Mesothelial cell of epicardium (in vitro differentiated cells): ENCODE results near the gene GATB. TPM values are rescaled to one million over a fixed set of nuclear protein-coding genes. Genes with fewer than 3 reads are reported as not detected.

Experiments used
- DNase-seq, 2 experiments: peaks; one replicate each; pipeline ENCODE4 v3.0.0; 2021; ENCODE audit warnings: low spot score in 2 of 2; ENCODE audit not compliant: unreplicated experiment in 2 of 2
- H3K27ac Mint-ChIP-seq: 2 replicates; pipeline ENCODE4 v1.8.0; 2021; ENCODE audit warnings: mixed read lengths
- H3K27me3 Mint-ChIP-seq: 2 replicates; pipeline ENCODE4 v1.8.0; 2021; ENCODE audit warnings: low read depth, mixed read lengths
- H3K36me3 Mint-ChIP-seq: 2 replicates; pipeline ENCODE4 v1.8.0; 2021; ENCODE audit warnings: mixed read lengths
- H3K4me1 Mint-ChIP-seq: 2 replicates; pipeline ENCODE4 v1.8.0; 2021; ENCODE audit warnings: mixed read lengths
- H3K4me3 Mint-ChIP-seq: 2 replicates; pipeline ENCODE4 v1.8.0; 2021; ENCODE audit warnings: mild to moderate bottlenecking, moderate library complexity, mixed read lengths
- H3K9me3 Mint-ChIP-seq: 2 replicates; pipeline ENCODE4 v1.8.0; 2021; ENCODE audit warnings: mixed read lengths
- CTCF ChIP-seq: fragments of 200-600 bp; sonication (generic); IDR thresholded peaks from one replicate; pipeline ENCODE4 v1.5.0; 2021; ENCODE audit warnings: antibody characterized with exemption; ENCODE audit not compliant: unreplicated experiment
- total RNA-seq: library from RNA; stranded (reverse); gene quantifications from 3 replicates; pipeline ENCODE4 v1.2.1, GENCODE V29; 2021

The GATB gene
- total RNA-seq, 1 donor from 2014 or later: 24.5 TPM

GRCh38 chr4:151626751-151627150 lies 134.1 kb downstream of the GATB start:
- Mint-ChIP-seq H3K4me3 (no peak overlapping the region), H3K36me3 (no peaks in the 10 kb centered on the region), H3K27ac (no peak overlapping the region), H3K9me3 (no peaks in the 10 kb centered on the region), H3K4me1 (peaks cover 16% of the 10 kb centered on the region), H3K27me3 (no peaks in the 10 kb centered on the region)
- no peak for DNase-seq
- no peak for TF ChIP-seq CTCF

- Mint-ChIP-seq H3K36me3 (no peaks in the 10 kb centered on the region), H3K27ac (no peak overlapping the region), H3K9me3 (no peaks in the 10 kb centered on the region), H3K4me3 (no peak overlapping the region), H3K27me3 (no peaks in the 10 kb centered on the region), H3K4me1 (peaks cover 16% of the 10 kb centered on the region)
- no peak for TF ChIP-seq CTCF
- no peak for DNase-seq
Measured at GRCh38 chr4:151626228-151626627, 134.6 kb downstream of the GATB start.

GRCh38 chr4:151624626-151625565 lies 135.9 kb downstream of the GATB start:
- DNase-seq: no peak
- no peak for TF ChIP-seq CTCF
- peaks cover 16% of the 10 kb centered on the region for H3K4me1 Mint-ChIP-seq

More at GRCh38 chr4:151624626-151625565, 135.9 kb downstream of the GATB start:
- H3K4me3 Mint-ChIP-seq: no peak overlapping the region
- no peaks in the 10 kb centered on the region for H3K27me3 Mint-ChIP-seq
- no peaks in the 10 kb centered on the region for H3K9me3 Mint-ChIP-seq
- no peaks in the 10 kb centered on the region for H3K36me3 Mint-ChIP-seq
- no peak overlapping the region for H3K27ac Mint-ChIP-seq
